NOMO-1 treated with DMSO at 0.1 percent for 48 hours (cell line): ENCODE data around the gene CAV3.

ENCODE experiments used
- DNase-seq: peaks from one replicate; lab custom pipeline; 2025; ENCODE audit not compliant: unreplicated experiment; lab: John Stamatoyannopoulos, UW

The CAV3 gene

GRCh38 chr3:8734137-8734878 lies 706 bp downstream of the CAV3 start:
- no peak for DNase-seq

DNA sequence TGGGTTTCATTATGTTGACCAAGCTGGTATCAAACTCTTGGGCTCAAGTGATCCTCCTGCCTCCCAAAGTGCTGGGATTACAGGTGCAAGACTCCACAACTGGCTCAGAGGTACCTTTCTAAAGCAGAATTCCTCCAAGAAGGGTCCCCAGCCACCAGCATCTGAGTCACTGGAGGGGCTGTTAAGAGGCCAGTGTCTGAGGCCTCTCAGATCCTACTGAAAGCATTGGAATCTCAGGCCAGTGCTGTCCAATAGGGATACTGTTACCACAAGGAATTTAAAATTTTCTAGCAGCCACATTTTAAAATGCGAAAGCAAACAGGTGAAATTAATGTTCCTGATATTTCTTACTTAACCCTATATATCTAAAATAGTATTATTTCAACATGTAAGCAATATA lies 1.3 kb downstream of the CAV3 start:
- DNase-seq, result no peak

DNA sequence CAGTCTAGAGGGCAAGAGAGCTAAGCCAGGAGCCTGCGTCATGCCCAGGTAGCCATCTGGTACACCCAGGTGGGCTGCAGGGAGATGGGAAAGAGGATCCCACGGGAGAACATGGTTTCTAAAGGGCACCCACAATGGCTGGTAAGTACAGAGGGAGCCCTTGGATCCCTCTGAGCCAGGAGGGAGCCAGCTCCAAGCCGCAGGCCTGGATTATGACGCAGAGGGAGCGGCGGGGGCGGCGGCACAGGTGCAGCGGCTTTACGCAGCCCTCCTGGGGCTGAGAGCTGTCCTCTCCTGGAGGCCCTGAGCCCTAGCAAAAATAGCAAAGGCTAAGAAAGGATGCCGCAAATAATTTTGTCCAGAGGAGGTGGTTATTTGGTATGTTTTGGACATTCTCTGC lies 2.8 kb downstream of the CAV3 start:
- no peak for DNase-seq

DNA sequence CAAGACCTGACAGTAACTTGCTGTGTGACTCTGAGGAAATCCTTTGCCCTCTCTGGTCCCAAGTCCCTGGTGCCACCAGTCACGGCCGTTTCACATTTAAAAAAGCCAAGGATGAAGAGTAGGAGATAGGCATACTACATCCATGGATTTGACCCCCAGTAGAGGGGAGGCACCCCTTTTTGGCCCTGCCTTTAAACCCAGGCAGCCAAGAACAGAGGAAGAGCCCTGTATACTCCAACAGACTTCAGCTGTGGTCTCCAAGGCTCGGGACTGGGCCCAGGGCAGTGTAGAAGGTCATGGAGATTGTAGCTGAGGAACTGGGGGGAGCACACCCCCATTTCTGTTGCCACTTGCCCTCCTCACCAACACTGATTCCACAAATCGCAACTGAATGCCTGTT lies 3.7 kb downstream of the CAV3 start:
- no peak for DNase-seq

DNA sequence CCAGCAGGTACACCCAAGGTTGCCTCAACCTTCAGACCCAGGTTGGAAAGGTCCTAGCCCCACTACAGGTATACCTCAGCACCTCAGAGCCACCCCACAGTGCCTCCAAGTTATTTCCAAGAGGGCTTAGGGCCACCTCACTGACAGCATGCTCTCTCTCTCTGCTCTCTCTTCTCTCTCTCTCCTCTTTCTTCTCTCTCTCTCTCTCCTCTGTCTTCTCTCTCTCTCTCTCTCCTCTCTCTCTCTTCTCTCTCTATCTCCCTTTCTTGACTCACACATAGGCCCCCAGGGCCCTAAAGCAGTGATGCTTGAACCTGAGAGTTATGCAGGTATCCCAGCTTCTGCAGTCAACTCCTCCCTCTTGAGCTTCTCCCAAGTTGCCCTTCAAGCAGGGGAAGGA lies 4.2 kb downstream of the CAV3 start:
- no peak for DNase-seq

DNA sequence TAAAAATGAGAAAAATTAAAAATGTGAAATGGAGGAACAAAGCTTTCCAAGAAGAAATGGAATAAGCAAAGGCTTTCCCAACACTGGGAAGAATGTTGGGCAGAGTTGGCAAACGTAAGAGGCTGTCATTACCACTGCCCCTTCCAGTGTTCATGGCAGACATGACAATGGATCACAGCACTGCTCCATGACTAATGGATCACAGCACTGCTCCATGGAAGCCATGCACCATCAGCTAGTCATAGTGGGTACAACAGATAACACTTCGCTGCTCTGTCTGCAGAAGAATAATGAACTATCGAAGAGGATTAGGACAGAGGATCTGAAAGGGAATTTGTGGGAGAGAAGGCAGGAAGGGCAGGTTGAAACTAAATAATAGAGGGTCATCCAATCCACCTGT lies 5.0 kb downstream of the CAV3 start:
- DNase-seq, result no peak

DNA sequence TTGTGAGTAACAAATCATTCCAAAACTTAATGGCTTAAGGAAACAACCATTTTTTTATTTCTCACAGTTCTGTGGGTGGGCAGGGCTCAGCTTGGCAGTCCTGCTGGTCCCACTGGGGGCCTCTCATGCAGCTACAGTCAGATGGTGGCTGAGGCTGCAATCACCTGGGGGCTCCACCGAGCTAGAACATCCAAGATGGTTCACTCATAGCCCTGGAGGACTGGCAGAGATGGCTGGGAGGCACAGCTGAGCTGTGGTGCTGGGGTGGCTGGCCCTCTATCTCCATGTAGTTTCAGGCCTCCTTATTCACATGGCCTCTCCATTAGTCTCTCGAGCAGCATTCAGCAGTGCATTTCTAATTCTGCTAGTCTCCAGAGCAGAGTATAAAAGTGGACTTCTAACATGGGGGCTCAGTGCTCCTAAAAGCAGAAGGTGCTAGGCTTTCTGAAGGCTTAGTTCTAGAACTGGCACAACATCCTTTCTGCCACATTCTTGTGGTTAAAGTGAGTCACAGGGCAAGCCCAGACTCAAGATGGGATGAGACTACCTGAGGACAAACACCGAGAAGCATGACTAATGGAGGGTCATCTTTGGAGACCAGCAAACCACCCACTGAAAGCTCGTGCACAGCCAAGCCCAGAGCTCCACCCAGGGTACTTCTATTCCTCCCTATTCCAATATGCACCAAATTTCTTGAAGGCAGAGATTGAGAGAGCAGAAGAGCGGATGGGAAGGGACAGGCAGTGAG lies 6.3 kb downstream of the CAV3 start:
- DNase-seq, result no peak

DNA sequence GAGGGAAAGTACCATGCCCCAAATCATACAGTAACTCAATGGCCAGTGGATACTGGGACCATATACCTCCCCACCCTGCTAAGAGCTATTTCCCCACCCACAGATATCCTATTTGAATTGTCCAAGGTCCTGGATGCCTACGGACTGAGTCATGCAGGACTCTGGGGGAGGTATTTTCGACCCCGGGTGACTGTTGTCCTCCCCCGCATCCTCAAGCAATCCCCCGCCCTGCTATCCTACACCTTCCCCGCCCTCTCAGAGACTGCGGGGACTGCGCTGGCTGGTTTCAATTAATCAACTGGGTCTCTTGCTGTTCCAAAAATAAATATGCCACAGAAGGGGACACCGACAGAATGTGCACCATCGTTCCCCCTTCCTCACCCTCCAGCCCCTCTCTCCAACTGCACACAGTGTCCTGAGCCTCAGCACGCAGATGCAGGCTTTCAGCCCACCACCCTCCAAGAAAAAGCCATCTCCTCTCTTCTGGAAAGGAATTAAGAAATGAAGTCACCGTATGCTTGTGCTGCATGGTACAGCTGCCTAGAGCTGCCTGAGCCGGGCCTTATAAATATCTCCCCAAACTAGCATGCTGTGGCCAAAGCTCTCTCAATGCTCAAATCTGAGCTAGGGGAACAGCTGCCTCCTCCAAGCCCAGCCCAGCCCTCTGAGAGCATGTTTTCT lies 8.1 kb downstream of the CAV3 start:
- no peak for DNase-seq

DNA sequence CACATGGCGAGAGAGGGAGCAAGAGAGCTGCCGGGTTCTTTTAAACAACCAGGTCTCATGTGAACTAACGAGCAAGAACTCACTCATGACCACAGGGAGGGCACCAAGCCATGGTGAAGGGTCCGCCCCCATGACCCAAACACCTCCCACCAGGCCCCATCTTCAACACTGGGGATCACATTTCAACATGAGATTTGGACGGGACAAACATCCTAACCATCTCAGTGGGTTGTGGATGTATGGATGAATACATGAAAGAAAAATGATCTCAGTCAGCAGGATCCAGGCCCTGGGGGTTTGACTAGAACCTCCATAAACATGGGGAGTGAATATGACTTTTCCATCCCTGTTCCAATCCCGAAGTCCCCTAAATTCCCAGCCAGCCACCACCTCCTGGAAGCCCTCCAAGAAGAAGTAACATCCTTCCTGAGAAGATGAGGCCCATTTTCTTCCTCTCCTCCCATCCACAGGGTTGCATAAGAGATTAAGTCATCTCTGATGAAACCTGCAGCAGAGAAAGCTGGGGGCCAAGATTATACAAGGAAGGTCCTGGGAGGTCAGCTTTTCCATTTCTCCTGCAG lies 9.5 kb downstream of the CAV3 start:
- no peak for DNase-seq

- no peak for DNase-seq
Observed at GRCh38 chr3:8743911-8744310, 10.3 kb downstream of the CAV3 start.

GRCh38 chr3:8745619-8746370 lies 12.2 kb downstream of the CAV3 start:
- DNase-seq, result no peak

GRCh38 chr3:8746780-8747345 lies 13.3 kb downstream of the CAV3 start:
- DNase-seq, result no peak

DNA sequence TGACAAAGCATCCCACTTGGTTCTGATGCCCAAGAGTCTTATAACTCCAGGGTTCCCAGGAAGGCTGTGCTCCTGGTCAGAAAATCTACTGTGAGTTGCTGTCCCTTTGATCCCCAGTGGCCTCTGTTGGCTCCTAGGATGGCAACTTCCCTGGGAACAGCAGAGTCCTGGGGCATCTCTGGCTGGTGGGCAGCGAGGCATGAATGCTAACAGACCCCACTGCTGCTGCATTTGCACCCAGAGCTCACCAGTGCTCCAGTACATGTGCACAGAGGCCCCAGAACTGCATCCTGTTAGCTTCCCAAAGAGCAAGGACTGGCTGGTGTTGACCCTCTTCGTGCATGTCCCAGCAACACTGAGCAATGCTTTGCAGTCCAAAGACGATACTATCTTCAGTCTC lies 15.7 kb downstream of the CAV3 start:
- no peak for DNase-seq

GRCh38 chr3:8752832-8753231 lies 19.2 kb downstream of the CAV3 start:
- DNase-seq, result no peak

GRCh38 chr3:8755097-8755496 lies 21.5 kb downstream of the CAV3 start:
- no peak for DNase-seq

- DNase-seq, result no peak
Observed at GRCh38 chr3:8755564-8756237, 22.1 kb downstream of the CAV3 start.

- no peak for DNase-seq
Observed at GRCh38 chr3:8756671-8757070, 23.1 kb downstream of the CAV3 start.

DNA sequence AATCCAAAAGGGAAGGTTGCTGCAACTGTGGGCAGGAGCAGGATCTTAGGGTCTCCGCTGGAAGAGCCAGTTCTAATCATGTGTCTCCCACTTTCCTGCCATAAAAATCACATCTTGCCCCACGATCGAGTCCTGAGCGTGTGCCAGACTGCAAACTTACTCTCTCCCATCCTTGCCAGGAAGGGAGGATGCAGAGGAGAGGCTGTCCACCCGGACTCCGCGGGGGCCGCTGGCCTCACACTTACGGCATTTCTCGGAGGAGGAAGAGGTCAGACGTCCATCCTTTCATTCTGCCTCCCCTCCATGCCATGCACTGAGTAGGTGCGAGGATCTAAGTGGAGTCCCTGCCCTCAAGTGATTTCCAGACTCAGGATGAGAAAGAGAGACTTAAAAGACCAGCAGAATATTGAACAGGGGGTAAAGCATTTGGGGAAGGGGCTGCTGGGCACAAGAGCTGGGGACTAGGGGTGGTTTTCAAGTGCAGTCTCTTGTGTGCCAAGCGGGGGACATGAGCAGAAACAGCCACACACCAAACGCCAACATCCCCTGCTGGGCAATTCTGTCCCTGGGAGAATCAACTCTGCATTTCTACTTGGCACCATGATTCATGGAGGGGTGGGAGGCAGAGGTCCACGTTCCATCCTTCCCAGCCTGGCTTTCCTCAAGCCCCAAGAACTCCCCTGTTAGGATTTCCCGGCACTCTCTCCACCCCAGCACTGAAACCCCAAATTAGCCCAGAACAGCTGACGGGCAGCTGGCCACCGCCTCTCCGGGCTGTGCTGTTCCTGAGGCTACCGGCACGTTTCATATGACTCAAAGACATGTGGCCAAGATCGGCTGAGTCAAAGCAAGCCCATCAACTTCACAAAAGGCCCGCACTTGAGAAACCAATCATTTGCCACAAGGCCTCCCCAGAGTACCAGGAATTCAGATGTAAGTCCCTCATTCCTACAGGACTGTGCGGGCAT lies 24.2 kb downstream of the CAV3 start:
- DNase-seq, result no peak
